MCF 10A (cell line): ENCODE results near the gene TH. TPM values are rescaled to one million over a fixed set of nuclear protein-coding genes. Genes with fewer than 3 reads are reported as not detected.

Source experiments
- BruUV-seq: library from RNA; stranded (reverse); fragments of 400-500 nt; replicated peaks from 2 replicates; lab custom pipeline; 2021; lab: Mats Ljungman, UMichigan
- CTCF ChIA-PET: fragments of 300-600 bp; sonication (Branson Sonifier 250); formaldehyde crosslinking; extraction: SDS; loops from one replicate; lab custom pipeline; 2021; ENCODE audit warnings: antibody characterized with exemption, inconsistent platforms; lab: Yijun Ruan, JAX
- POLR2A ChIA-PET: fragments of 300-600, 350-650 bp; sonication (Branson Sonifier 250); formaldehyde crosslinking; extraction: SDS; loops from one replicate; lab custom pipeline; 2020; ENCODE audit warnings: antibody characterized with exemption, inconsistent platforms; lab: Yijun Ruan, JAX
- DNase-seq: peaks from one replicate; pipeline ENCODE4 v3.0.0-alpha.2; 2018; ENCODE audit not compliant: unreplicated experiment
- H3K27ac Mint-ChIP-seq: one replicate; pipeline ENCODE4 v1.8.0; 2022; ENCODE audit warnings: mild to moderate bottlenecking, low read depth, mixed read lengths; ENCODE audit not compliant: unreplicated experiment
- H3K27me3 Mint-ChIP-seq: one replicate; pipeline ENCODE4 v1.8.0; 2022; ENCODE audit warnings: mixed read lengths; ENCODE audit not compliant: insufficient read depth, unreplicated experiment
- H3K36me3 Mint-ChIP-seq: one replicate; pipeline ENCODE4 v1.8.0; 2022; ENCODE audit warnings: mild to moderate bottlenecking, moderate library complexity, mixed read lengths; ENCODE audit not compliant: insufficient read depth, unreplicated experiment
- H3K4me1 Mint-ChIP-seq: one replicate; pipeline ENCODE4 v1.8.0; 2022; ENCODE audit warnings: mixed read lengths; ENCODE audit not compliant: insufficient read depth, unreplicated experiment
- H3K4me3 Mint-ChIP-seq: one replicate; pipeline ENCODE4 v1.8.0; 2022; ENCODE audit warnings: mild to moderate bottlenecking, moderate library complexity, mixed read lengths; ENCODE audit not compliant: unreplicated experiment
- H3K9me3 Mint-ChIP-seq: one replicate; pipeline ENCODE4 v1.8.0; 2022; ENCODE audit warnings: mixed read lengths; ENCODE audit not compliant: unreplicated experiment
- CTCF ChIP-seq: fragments of 200-600 bp; IDR thresholded peaks from one replicate; pipeline ENCODE4 v1.8.0; 2022; ENCODE audit warnings: antibody characterized with exemption, mild to moderate bottlenecking; ENCODE audit not compliant: unreplicated experiment
- intact Hi-C: fragments of 100-400 bp; cut with micrococcal nuclease; formaldehyde crosslinking; loops from 2 replicates; pipeline ENCODE4 v1.14.1; 2022
- total RNA-seq: library from RNA; stranded (reverse); gene quantifications from 2 replicates; pipeline ENCODE4 v1.2.3, GENCODE V29; 2022

TH gene
- total RNA-seq, 1 experiment from 2014 or later, result 1.1 TPM

DNA sequence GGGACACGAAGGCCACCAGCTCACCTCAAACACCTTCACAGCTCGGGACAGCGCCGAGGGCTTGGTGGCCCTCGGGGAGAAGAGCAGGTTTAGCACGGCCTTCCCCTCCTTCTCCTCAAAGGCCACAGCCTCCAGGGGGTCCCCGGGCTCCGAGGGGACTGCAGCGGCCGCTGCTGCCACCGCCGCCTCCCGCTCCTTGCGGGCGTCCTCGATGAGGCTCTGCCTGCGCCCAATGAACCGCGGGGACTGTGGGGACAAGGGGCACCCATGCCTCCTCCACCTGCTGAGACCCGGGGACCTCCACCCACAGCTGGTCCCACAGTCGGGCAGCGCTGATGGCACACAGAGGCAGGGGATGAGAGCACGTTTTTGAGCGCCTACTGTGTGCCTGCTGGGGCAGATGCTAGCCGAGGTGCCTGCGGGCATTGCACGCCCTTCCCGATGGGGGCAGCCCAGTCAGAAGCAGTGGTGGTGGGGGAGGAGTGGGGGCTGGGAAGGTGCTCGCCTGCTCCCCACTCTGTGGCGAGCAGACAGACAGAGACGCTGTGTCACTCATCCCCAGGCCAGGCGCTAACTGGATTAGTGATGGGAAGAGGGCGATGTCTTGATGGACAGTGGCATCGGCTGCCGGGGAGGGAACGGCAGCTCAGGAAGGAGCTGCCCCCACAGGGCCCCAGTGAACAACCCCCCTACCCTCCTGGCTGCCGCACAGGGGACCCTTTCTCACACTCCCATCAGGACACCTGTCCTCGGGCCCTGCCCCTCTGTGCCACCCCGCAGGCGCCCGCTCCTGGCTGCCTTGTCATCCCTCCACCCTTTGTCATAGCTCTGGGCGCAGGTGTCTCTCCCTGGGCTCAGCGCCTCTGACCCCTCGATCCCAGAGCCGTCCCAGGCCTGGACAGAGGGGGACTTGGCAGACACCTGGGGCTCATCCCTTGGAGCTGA, 1.7 kb downstream of the TH start:
- TF ChIP-seq CTCF, result no peak
- Mint-ChIP-seq H3K27ac (no peak overlapping the region), H3K27me3 (no peaks in the 10 kb centered on the region), H3K4me1 (no peaks in the 10 kb centered on the region), H3K36me3 (no peaks in the 10 kb centered on the region), H3K9me3 (no peaks in the 10 kb centered on the region), H3K4me3 (no peak overlapping the region)
- no peak for DNase-seq
- intact Hi-C loops, result no loop called here
- CTCF ChIA-PET, result interaction anchor here (0.6 to 1.0 kb wide), 6 partner anchors 24 to 435 kb away, joined by 3 to 5 read pairs (median 3); no protein-coding TSS in a partner anchor
- POLR2A ChIA-PET, result interaction anchor here (0.8 kb wide), 1 partner anchor 602 kb away, joined by 5 read pairs; no protein-coding TSS in a partner anchor
- no TSS peak for BruUV-seq

GRCh38 chr11:2169005-2169378, 2.6 kb downstream of the TH start:
- no TSS peak for BruUV-seq

GRCh38 chr11:2168286-2169004, 3.2 kb downstream of the TH start:
- ChIA-PET CTCF (interaction anchor here (1.0 kb wide), 4 partner anchors 18 to 253 kb away, joined by 3 to 7 read pairs (median 3); no protein-coding TSS in a partner anchor), POLR2A (interaction anchor here (0.7 kb wide), 1 partner anchor 190 kb away, joined by 3 read pairs; no protein-coding TSS in a partner anchor)
- Mint-ChIP-seq H3K27ac (no peak overlapping the region), H3K27me3 (no peaks in the 10 kb centered on the region), H3K36me3 (no peaks in the 10 kb centered on the region), H3K4me1 (no peaks in the 10 kb centered on the region), H3K4me3 (no peak overlapping the region), H3K9me3 (no peaks in the 10 kb centered on the region)
- no peak for TF ChIP-seq CTCF
- intact Hi-C loops, result no loop called here
- no peak for DNase-seq
- no TSS peak for BruUV-seq

More at GRCh38 chr11:2169005-2169378, 2.6 kb downstream of the TH start:
- no peak for TF ChIP-seq CTCF
- Mint-ChIP-seq H3K9me3 (no peaks in the 10 kb centered on the region), H3K4me1 (no peaks in the 10 kb centered on the region), H3K27ac (no peak overlapping the region), H3K27me3 (no peaks in the 10 kb centered on the region), H3K36me3 (no peaks in the 10 kb centered on the region), H3K4me3 (no peak overlapping the region)
- intact Hi-C loops, result no loop called here
- ChIA-PET POLR2A (no interaction called here), CTCF (interaction anchor here (1.0 kb wide), 1 partner anchor 26 kb away, joined by 3 read pairs; no protein-coding TSS in a partner anchor)
- DNase-seq, result no peak
